Breast epithelium (tissue), 4 donors: ENCODE data around the gene PALLD. TPM values are rescaled to one million over a fixed set of nuclear protein-coding genes. Genes with fewer than 3 reads are reported as not detected.

Source experiments
- DNase-seq, 2 donors: peaks; one replicate each; pipeline ENCODE4 v3.0.0-alpha.2; 2019; ENCODE audit warnings: low spot score in 2 of 2
- H3K27ac ChIP-seq, 2 donors: fragments of 200-600 bp; sonication (generic) in 1 of 2; one replicate each; pipeline ENCODE4 v1.5.1; 2016 to 2019; ENCODE audit warnings: mild to moderate bottlenecking in 1 of 2
- H3K27me3 ChIP-seq, 2 donors: fragments of 200-600 bp; sonication (generic) in 1 of 2; one replicate each; pipeline versions ENCODE4 v1.5.1 to v1.6.0; 2017 to 2019; ENCODE audit warnings: control low read depth in 1 of 2, mild to moderate bottlenecking in 1 of 2
- H3K36me3 ChIP-seq: fragments of 200-600 bp; one replicate; pipeline ENCODE4 v1.5.1; 2019
- H3K4me1 ChIP-seq, 2 donors: fragments of 200-600 bp; sonication (generic); one replicate each; pipeline ENCODE4 v1.5.1; 2016 to 2019; ENCODE audit warnings: control low read depth in 1 of 2
- H3K4me3 ChIP-seq, 3 donors: fragments of 200-600 bp; sonication (generic); 1 replicate in 2 of 3; 2 replicates in 1 of 3; pipeline ENCODE4 v1.5.1; 2016 to 2019; ENCODE audit warnings: mild to moderate bottlenecking in 3 of 3, moderate library complexity in 2 of 3
- H3K9me3 ChIP-seq, 2 donors: fragments of 200-600 bp; sonication (generic) in 1 of 2; one replicate each; pipeline ENCODE4 v1.5.1; 2016 to 2019; ENCODE audit warnings: control low read depth in 1 of 2
- CTCF ChIP-seq, 3 donors: fragments of 450-650 bp; IDR thresholded peaks; one replicate each; pipeline ENCODE4 v1.5.1; 2016 to 2017; ENCODE audit warnings: antibody characterized with exemption in 3 of 3, mild to moderate bottlenecking in 3 of 3, moderate library complexity in 3 of 3
- POLR2A ChIP-seq: fragments of 450-650 bp; IDR thresholded peaks from one replicate; pipeline ENCODE4 v1.6.1; 2016; ENCODE audit warnings: antibody characterized with exemption, mild to moderate bottlenecking, moderate library complexity
- POLR2AphosphoS5 ChIP-seq, 3 donors: sonication (generic); formaldehyde crosslinking; IDR thresholded peaks; one replicate each; pipeline ENCODE4 v1.6.1; 2017; ENCODE audit warnings: antibody characterized with exemption in 3 of 3
- intact Hi-C: fragments of 100-400 bp; cut with DNase I; formaldehyde crosslinking; loops from one replicate; pipeline ENCODE4 v1.15.1; 2023; ENCODE audit warnings: low total_unique reads
- total RNA-seq, 3 donors: library from RNA; depleted of rRNA; stranded (reverse); fragments of >200 nt; gene quantifications; one replicate each; pipeline ENCODE4 v1.1.0, GENCODE V29; 2016

Gene PALLD
- total RNA-seq, 3 donors from 2014 or later = 96.0 to 186 (median 174) TPM

- no peak for DNase-seq
- Histone ChIP-seq H3K27ac (peak overlapping the region in 1 of 2 donors; percentile 27), H3K36me3 (no peaks in the 10 kb centered on the region), H3K4me1 (no peaks in the 10 kb centered on the region), H3K4me3 (no peak overlapping the region), H3K27me3 (no peaks in the 10 kb centered on the region), H3K9me3 (no peaks in the 10 kb centered on the region)
- TF ChIP-seq POLR2A (no peak), CTCF (IDR thresholded peaks at IDR 0.05) (no peak), POLR2AphosphoS5 (IDR thresholded peaks at IDR 0.05) (no peak)
- intact Hi-C loops = no loop called here
Measured at GRCh38 chr4:168651374-168651773, 154.5 kb downstream of the PALLD start.

GRCh38 chr4:168651864-168652263 lies 155.0 kb downstream of the PALLD start:
- Histone ChIP-seq H3K36me3 (no peaks in the 10 kb centered on the region), H3K9me3 (no peaks in the 10 kb centered on the region), H3K27me3 (no peaks in the 10 kb centered on the region), H3K4me1 (no peaks in the 10 kb centered on the region), H3K4me3 (no peak overlapping the region), H3K27ac (no peak overlapping the region)
- TF ChIP-seq CTCF (IDR thresholded peaks at IDR 0.05) = no peak
- DNase-seq = no peak
- intact Hi-C loops = no loop called here

- no peak for DNase-seq
- no peaks in the 10 kb centered on the region for H3K9me3 ChIP-seq
- intact Hi-C loops = no loop called here
Measured at GRCh38 chr4:168652755-168653154, 155.9 kb downstream of the PALLD start.

GRCh38 chr4:168654104-168654847 lies 157.4 kb downstream of the PALLD start:
- Histone ChIP-seq H3K27me3 (no peaks in the 10 kb centered on the region), H3K9me3 (no peaks in the 10 kb centered on the region), H3K36me3 (no peaks in the 10 kb centered on the region), H3K27ac (peak overlapping the region; percentile 56 to 79), H3K4me3 (peak overlapping the region in 2 of 3 donors; percentile 10 to 41), H3K4me1 (no peaks in the 10 kb centered on the region)
- intact Hi-C loops = no loop called here
- TF ChIP-seq CTCF (IDR thresholded peaks at IDR 0.05) = no peak
- TF ChIP-seq POLR2A = no peak
- TF ChIP-seq POLR2AphosphoS5 (IDR thresholded peaks at IDR 0.05) = no peak
- peak in 1 of 2 donors; percentile 55 for DNase-seq

More at GRCh38 chr4:168652755-168653154, 155.9 kb downstream of the PALLD start:
- TF ChIP-seq POLR2AphosphoS5 (IDR thresholded peaks at IDR 0.05) (no peak), POLR2A (no peak), CTCF (IDR thresholded peaks at IDR 0.05) (no peak)
- Histone ChIP-seq H3K36me3 (no peaks in the 10 kb centered on the region), H3K4me1 (no peaks in the 10 kb centered on the region), H3K27me3 (no peaks in the 10 kb centered on the region), H3K27ac (no peak overlapping the region), H3K4me3 (no peak overlapping the region)

GRCh38 chr4:168654848-168655174 lies 158.0 kb downstream of the PALLD start:
- Histone ChIP-seq H3K27me3 (no peaks in the 10 kb centered on the region), H3K4me3 (peak overlapping the region in 2 of 3 donors; percentile 10 to 41), H3K36me3 (no peaks in the 10 kb centered on the region), H3K27ac (peak overlapping the region; percentile 56 to 79), H3K4me1 (no peaks in the 10 kb centered on the region), H3K9me3 (no peaks in the 10 kb centered on the region)
- TF ChIP-seq POLR2A (no peak), POLR2AphosphoS5 (IDR thresholded peaks at IDR 0.05) (no peak), CTCF (IDR thresholded peaks at IDR 0.05) (no peak)
- no peak for DNase-seq
- intact Hi-C loops = no loop called here
